ENCODE measurements around the gene NLRC4. TPM values are rescaled to one million over a fixed set of nuclear protein-coding genes. Genes with fewer than 3 reads are reported as not detected.
"Not testable (repeated sequence)": the region's sequence is repeated elsewhere in the genome, so short reads cannot be mapped to it uniquely, and the experiment has no call there.

Gene NLRC4
- total and polyA plus RNA-seq, 8 donors, result 0.30 to 1.3 (median 0.83) TPM; not detected in 2

- H3K9me3 ChIP-seq, result no peaks in the 10 kb centered on the region
- DNase-seq, result no peak
- WGBS, 5 donors, result 7 to 13% (median 11%) methylated on average over 6 of the region's 6 CpGs
- peaks cover 13 to 46% (median 32%) of the 10 kb centered on the region in 4 donors for H3K4me1 ChIP-seq
- peaks cover 8 to 23% (median 21%) of the 10 kb centered on the region in 4 donors for H3K36me3 ChIP-seq
- H3K27ac ChIP-seq, result peak overlapping the region in 4 of 5 donors; percentile 86 to 91 (median 90)
- no peaks in the 10 kb centered on the region for H3K27me3 ChIP-seq
- TF ChIP-seq POLR2A (IDR thresholded peaks at IDR 0.05), result no peak
- TF ChIP-seq POLR2AphosphoS5 (IDR thresholded peaks at IDR 0.05), result no peak
- TF ChIP-seq EP300 (IDR thresholded peaks at IDR 0.05), result no peak
- TF ChIP-seq, protein P1, sequence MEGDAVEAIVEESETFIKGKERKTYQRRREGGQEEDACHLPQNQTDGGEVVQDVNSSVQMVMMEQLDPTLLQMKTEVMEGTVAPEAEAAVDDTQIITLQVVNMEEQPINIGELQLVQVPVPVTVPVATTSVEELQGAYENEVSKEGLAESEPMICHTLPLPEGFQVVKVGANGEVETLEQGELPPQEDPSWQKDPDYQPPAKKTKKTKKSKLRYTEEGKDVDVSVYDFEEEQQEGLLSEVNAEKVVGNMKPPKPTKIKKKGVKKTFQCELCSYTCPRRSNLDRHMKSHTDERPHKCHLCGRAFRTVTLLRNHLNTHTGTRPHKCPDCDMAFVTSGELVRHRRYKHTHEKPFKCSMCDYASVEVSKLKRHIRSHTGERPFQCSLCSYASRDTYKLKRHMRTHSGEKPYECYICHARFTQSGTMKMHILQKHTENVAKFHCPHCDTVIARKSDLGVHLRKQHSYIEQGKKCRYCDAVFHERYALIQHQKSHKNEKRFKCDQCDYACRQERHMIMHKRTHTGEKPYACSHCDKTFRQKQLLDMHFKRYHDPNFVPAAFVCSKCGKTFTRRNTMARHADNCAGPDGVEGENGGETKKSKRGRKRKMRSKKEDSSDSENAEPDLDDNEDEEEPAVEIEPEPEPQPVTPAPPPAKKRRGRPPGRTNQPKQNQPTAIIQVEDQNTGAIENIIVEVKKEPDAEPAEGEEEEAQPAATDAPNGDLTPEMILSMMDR (IDR thresholded peaks at IDR 0.05), result no peak
- intact Hi-C loops (cut with DNase I; ENCODE audit: low total_unique reads), result no loop called here
- H3K4me3 ChIP-seq, result peak overlapping the region; percentile 96 to 100 (median 98)
Measured at GRCh38 chr2:32278478-32278853, 13.8 kb upstream of the NLRC4 start.

DNA sequence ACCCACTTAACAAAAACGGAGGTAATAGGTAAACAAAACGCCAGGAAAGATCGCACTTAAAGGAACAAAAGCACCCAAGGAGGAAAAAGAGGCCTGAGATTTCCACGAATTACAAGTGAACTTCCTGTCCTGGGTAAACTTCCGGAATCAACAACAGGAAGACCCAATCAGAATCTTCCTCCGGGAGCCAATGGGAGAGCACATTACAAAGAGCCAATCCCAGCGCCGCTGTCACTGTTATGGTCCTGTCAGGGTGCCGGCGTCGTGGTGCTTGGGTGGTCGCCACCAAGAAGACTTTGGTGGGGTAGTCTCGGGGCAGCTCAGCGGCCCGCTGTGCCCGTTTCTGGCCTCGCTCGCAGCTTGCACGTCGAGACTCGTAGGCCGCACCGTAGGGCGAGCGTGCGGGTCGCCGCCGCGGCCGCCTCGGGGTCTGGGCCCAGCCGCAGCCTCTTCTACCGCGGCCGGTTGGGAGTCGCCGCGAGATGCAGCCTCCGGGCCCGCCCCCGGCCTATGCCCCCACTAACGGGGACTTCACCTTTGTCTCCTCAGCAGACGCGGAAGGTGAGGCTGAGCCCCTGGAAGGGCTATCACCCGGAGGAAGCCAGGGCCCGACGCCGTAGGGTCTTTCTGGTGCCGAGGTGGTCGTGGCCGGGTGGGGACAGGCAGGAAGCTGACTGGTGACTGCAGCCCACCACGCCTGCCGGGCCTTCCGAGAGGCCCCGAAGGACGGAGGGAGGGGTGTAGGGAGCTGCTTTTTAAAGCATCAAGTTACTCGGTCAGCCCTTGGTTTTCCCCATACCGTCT, 13.2 kb upstream of the NLRC4 start, which contains the start of gene YIPF4:
TSS of gene YIPF4 (plus strand) at position 231 of the 804 bp plus-strand sequence. CDS start at position 483, 252 bp downstream.
- H3K9me3 ChIP-seq, result no peaks in the 10 kb centered on the region
- peaks cover 8 to 19% (median 17%) of the 10 kb centered on the region in 4 donors for H3K36me3 ChIP-seq
- H3K27me3 ChIP-seq, result peaks cover 0 to 3% (median 0%) of the 10 kb centered on the region in 3 donors
- no peak for TF ChIP-seq POLR2A (IDR thresholded peaks at IDR 0.05)
- TF ChIP-seq POLR2AphosphoS5 (IDR thresholded peaks at IDR 0.05), result peak; percentile 48 to 76 (median 55)
- 0 to 1% (median 0%) methylated on average over 12 to 59 of the region's 59 CpGs for WGBS, 5 donors
- peak within 1 kb of the TSS; percentile 86 to 91 (median 89) for H3K27ac ChIP-seq
- peaks cover 13 to 46% (median 30%) of the 10 kb centered on the region in 4 donors for H3K4me1 ChIP-seq
- peak; percentile 86 to 97 for DNase-seq
- H3K4me3 ChIP-seq, result peak within 1 kb of the TSS; percentile 96 to 100 (median 98)
- intact Hi-C loops (cut with DNase I; ENCODE audit: low total_unique reads), result no loop called here

GRCh38 chr2:32277363-32277673, 12.6 kb upstream of the NLRC4 start:
- TF ChIP-seq POLR2AphosphoS5 (IDR thresholded peaks at IDR 0.05) (no peak), EP300 (IDR thresholded peaks at IDR 0.05) (no peak), POLR2A (IDR thresholded peaks at IDR 0.05) (no peak)
- TF ChIP-seq, protein P1 (IDR thresholded peaks at IDR 0.05), result no peak
- Histone ChIP-seq H3K9me3 (no peaks in the 10 kb centered on the region), H3K27me3 (peaks cover 0 to 3% (median 0%) of the 10 kb centered on the region in 3 donors), H3K4me1 (peaks cover 13 to 41% (median 30%) of the 10 kb centered on the region in 4 donors), H3K36me3 (peaks cover 2 to 14% (median 12%) of the 10 kb centered on the region in 4 donors), H3K4me3 (peak overlapping the region; percentile 96 to 100 (median 98)), H3K27ac (peak overlapping the region in 4 of 5 donors; percentile 86 to 91 (median 90))
- intact Hi-C loops (cut with DNase I; ENCODE audit: low total_unique reads), result no loop called here
- DNase-seq, result no peak
- 54 to 62% (median 56%) methylated on average over 5 of the region's 5 CpGs for WGBS, 5 donors

- H3K4me3 ChIP-seq; H3K27ac ChIP-seq; intact Hi-C loops (cut with DNase I; ENCODE audit: low total_unique reads); DNase-seq; H3K27me3 ChIP-seq; H3K36me3 ChIP-seq; H3K9me3 ChIP-seq: not testable (repeated sequence)
- peaks cover 13 to 31% (median 24%) of the 10 kb centered on the region in 4 donors for H3K4me1 ChIP-seq
- WGBS, 5 donors, result 84 to 89% (median 88%) methylated on average over 7 of the region's 7 CpGs
Measured at GRCh38 chr2:32275790-32276189, 11.1 kb upstream of the NLRC4 start.

DNA sequence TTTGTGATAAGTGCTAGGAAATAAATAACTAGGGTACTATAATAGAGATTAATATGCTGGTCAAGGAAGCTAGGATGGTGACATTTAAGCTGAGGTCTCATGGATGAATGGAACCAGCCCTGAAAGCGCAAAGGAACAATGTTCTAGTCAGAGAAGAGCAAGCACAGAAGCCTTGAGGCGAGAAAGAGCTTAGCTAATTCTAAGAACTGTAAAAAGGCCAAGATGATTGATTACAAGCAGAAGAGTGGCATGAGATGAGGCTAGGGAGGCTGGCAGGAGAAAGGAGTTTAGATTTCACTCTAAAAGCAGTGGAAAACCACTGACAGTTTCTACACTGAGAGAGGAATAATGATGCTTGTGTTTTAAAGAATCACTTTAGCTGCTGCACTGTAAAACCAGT, 9.6 kb upstream of the NLRC4 start:
- H3K9me3 ChIP-seq, result no peaks in the 10 kb centered on the region
- 73 to 83% (median 77%) methylated on average over 2 of the region's 2 CpGs for WGBS, 5 donors
- intact Hi-C loops (cut with DNase I; ENCODE audit: low total_unique reads), result no loop called here
- no peak overlapping the region for H3K27ac ChIP-seq
- H3K36me3 ChIP-seq, result no peaks in the 10 kb centered on the region
- TF ChIP-seq, protein P1 (IDR thresholded peaks at IDR 0.05), result no peak
- no peak for TF ChIP-seq POLR2A (IDR thresholded peaks at IDR 0.05)
- TF ChIP-seq EP300 (IDR thresholded peaks at IDR 0.05), result no peak
- no peak for TF ChIP-seq POLR2AphosphoS5 (IDR thresholded peaks at IDR 0.05)
- peaks cover 0 to 3% (median 0%) of the 10 kb centered on the region in 3 donors for H3K27me3 ChIP-seq
- no peak for DNase-seq
- peaks cover 4 to 16% (median 13%) of the 10 kb centered on the region in 4 donors for H3K4me1 ChIP-seq
- no peak overlapping the region for H3K4me3 ChIP-seq
